H1 (cell line): ENCODE data around the gene ASCC1. TPM values are rescaled to one million over a fixed set of nuclear protein-coding genes. Genes with fewer than 3 reads are reported as not detected.

Source experiments
- CTCF ChIA-PET: fragments of 300-600 bp; sonication (Branson Sonifier 250); formaldehyde crosslinking; loops from one replicate; lab custom pipeline; 2021; ENCODE audit not compliant: partially characterized antibody; lab: Charles Lee
- POLR2A ChIA-PET: fragments of 300-600 bp; sonication (Branson Sonifier 250); formaldehyde crosslinking; loops from one replicate; lab custom pipeline; 2021; ENCODE audit warnings: inconsistent platforms; ENCODE audit not compliant: partially characterized antibody; lab: Charles Lee
- DNase-seq, 2 experiments: peaks; one replicate each; pipeline versions ENCODE4 v3.0.0 to v3.0.0-alpha.2; 2010 to 2022; ENCODE audit warnings: low spot score in 2 of 2, low read depth in 1 of 2, mixed read lengths in 1 of 2
- FAIRE-seq: peaks from 2 replicates; lab custom pipeline; 2011; peaks lifted over from hg19 to GRCh38; lab: Jason Lieb, UNC
- H2AFZ ChIP-seq: 2 replicates; pipeline ENCODE4 v1.8.1; 2012; ENCODE audit warnings: low read length, inconsistent platforms
- H2AK5ac ChIP-seq: 2 replicates; pipeline ENCODE4 v1.6.1; 2013; ENCODE audit warnings: low read depth, low read length
- H2BK120ac ChIP-seq: replicated peaks from 2 replicates; pipeline ENCODE3; 2013; ENCODE audit warnings: low read depth, low read length, inconsistent platforms
- H2BK12ac ChIP-seq: 2 replicates; pipeline ENCODE4 v1.6.1; 2013; ENCODE audit warnings: low read depth, low read length
- H2BK15ac ChIP-seq: 2 replicates; pipeline ENCODE4 v1.6.1; 2013; ENCODE audit warnings: low read length
- H2BK20ac ChIP-seq: 2 replicates; pipeline ENCODE4 v1.6.1; 2013; ENCODE audit warnings: low read length
- H2BK5ac ChIP-seq: 2 replicates; pipeline ENCODE4 v1.6.1; 2013; ENCODE audit warnings: low read depth, low read length
- H3K14ac ChIP-seq: 2 replicates; pipeline ENCODE4 v1.6.1; 2013; ENCODE audit warnings: inconsistent platforms; ENCODE audit not compliant: insufficient read length
- H3K18ac ChIP-seq: 2 replicates; pipeline ENCODE4 v1.6.1; 2013; ENCODE audit warnings: low read length; ENCODE audit errors: extremely low read depth
- H3K23ac ChIP-seq: 2 replicates; pipeline ENCODE4 v1.6.1; 2013; ENCODE audit warnings: inconsistent platforms; ENCODE audit not compliant: insufficient read length
- H3K23me2 ChIP-seq: 2 replicates; pipeline ENCODE4 v1.6.1; 2013; ENCODE audit warnings: low read depth, low read length
- H3K27ac ChIP-seq: 2 replicates; pipeline ENCODE4 v1.6.1; 2011; ENCODE audit warnings: low read depth, low read length, inconsistent platforms
- H3K27me3 ChIP-seq, 4 experiments: replicated peaks in 1 of 4; 1 replicate in 1 of 4; 2 replicates in 3 of 4; pipeline versions ENCODE4 v1.6.1 to v1.8.1; 2011 to 2013; ENCODE audit warnings: low read length in 3 of 4, mild to moderate bottlenecking in 3 of 4, inconsistent platforms in 2 of 4, mixed read lengths in 2 of 4, moderate library complexity in 1 of 4; ENCODE audit not compliant: control insufficient read depth in 3 of 4, insufficient read depth in 3 of 4; ENCODE audit errors: extremely low read depth in 1 of 4
- H3K36me3 ChIP-seq, 4 experiments: 2 replicates each; pipeline versions ENCODE4 v1.6.1 to v1.8.1; 2011 to 2013; ENCODE audit warnings: mild to moderate bottlenecking in 4 of 4, low read length in 3 of 4, moderate library complexity in 2 of 4, control low read depth in 1 of 4, inconsistent platforms in 1 of 4; ENCODE audit not compliant: insufficient read depth in 4 of 4, control insufficient read depth in 2 of 4
- H3K4ac ChIP-seq: replicated peaks from 2 replicates; pipeline ENCODE3; 2013; ENCODE audit warnings: low read length, low read depth, mixed read lengths, inconsistent platforms; ENCODE audit not compliant: insufficient read length
- H3K4me1 ChIP-seq, 4 experiments: replicated peaks in 1 of 4; 1 replicate in 1 of 4; 2 replicates in 3 of 4; pipeline versions ENCODE4 v1.6.1 to v1.8.1; 2011 to 2013; ENCODE audit warnings: low read length in 3 of 4, inconsistent platforms in 2 of 4, mixed read lengths in 1 of 4; ENCODE audit not compliant: insufficient read depth in 4 of 4, control insufficient read depth in 3 of 4
- H3K4me2 ChIP-seq, 2 experiments: 2 replicates each; pipeline versions ENCODE4 v1.6.1 to v1.8.1; 2011 to 2013; ENCODE audit warnings: low read depth in 2 of 2, low read length in 2 of 2, control low read depth in 1 of 2, inconsistent platforms in 1 of 2, mild to moderate bottlenecking in 1 of 2; ENCODE audit not compliant: insufficient read depth in 1 of 2
- H3K4me3 ChIP-seq, 4 experiments: fragments of 200-600, 300-600 bp in 1 of 4; sonication (generic), shearing (Covaris generic), sonication (Bioruptor Twin) in 1 of 4; 2 replicates each; pipeline versions ENCODE4 v1.5.1 to v1.8.1; 2011 to 2016; ENCODE audit warnings: low read length in 4 of 4, low read depth in 3 of 4, control low read depth in 2 of 4, inconsistent platforms in 2 of 4, mild to moderate bottlenecking in 2 of 4, mixed read lengths in 1 of 4, moderate library complexity in 1 of 4; ENCODE audit not compliant: insufficient read depth in 2 of 4; ENCODE audit errors: extremely low read depth in 1 of 4
- H3K56ac ChIP-seq: replicated peaks from 2 replicates; pipeline ENCODE3; 2013; ENCODE audit warnings: low read depth, mild to moderate bottlenecking, mixed read lengths, low read length, inconsistent platforms; ENCODE audit not compliant: insufficient read length
- H3K79me1 ChIP-seq: 2 replicates; pipeline ENCODE4 v1.6.1; 2013; ENCODE audit warnings: low read depth, low read length, control low read depth
- H3K79me2 ChIP-seq, 2 experiments: 2 replicates each; pipeline versions ENCODE4 v1.6.1 to v1.8.1; 2012 to 2013; ENCODE audit warnings: low read length in 2 of 2, mild to moderate bottlenecking in 2 of 2, inconsistent platforms in 1 of 2; ENCODE audit not compliant: insufficient read depth in 2 of 2, control insufficient read depth in 1 of 2
- H3K9ac ChIP-seq, 4 experiments: replicated peaks in 1 of 4; 1 replicate in 1 of 4; 2 replicates in 3 of 4; pipeline versions ENCODE4 v1.6.1 to v1.8.1; 2011 to 2013; ENCODE audit warnings: low read depth in 3 of 4, low read length in 3 of 4, control low read depth in 2 of 4, mild to moderate bottlenecking in 2 of 4, moderate library complexity in 2 of 4, inconsistent platforms in 1 of 4; ENCODE audit errors: extremely low read depth in 1 of 4
- H3K9me3 ChIP-seq, 2 experiments: 2 replicates each; pipeline versions ENCODE4 v1.6.1 to v1.8.1; 2012 to 2013; ENCODE audit warnings: mild to moderate bottlenecking in 2 of 2, moderate library complexity in 2 of 2, control low read depth in 1 of 2, inconsistent platforms in 1 of 2, low read depth in 1 of 2, low read length in 1 of 2, mixed read lengths in 1 of 2; ENCODE audit not compliant: insufficient read depth in 2 of 2
- H4K20me1 ChIP-seq, 2 experiments: replicated peaks in 1 of 2; 2 replicates each; pipeline versions ENCODE3 to v1.8.1; 2011 to 2013; ENCODE audit warnings: inconsistent platforms in 2 of 2, low read length in 2 of 2, mild to moderate bottlenecking in 1 of 2; ENCODE audit not compliant: insufficient read depth in 2 of 2, control insufficient read depth in 1 of 2
- H4K5ac ChIP-seq: 2 replicates; pipeline ENCODE4 v1.6.1; 2013; ENCODE audit warnings: low read length, low read depth, mixed read lengths, inconsistent platforms; ENCODE audit not compliant: insufficient read length
- H4K8ac ChIP-seq: 2 replicates; pipeline ENCODE4 v1.8.0; 2013; ENCODE audit warnings: mild to moderate bottlenecking, moderate library complexity, low read length, inconsistent platforms; ENCODE audit not compliant: insufficient read depth; ENCODE audit errors: extremely low read depth
- H4K91ac ChIP-seq: replicated peaks from 2 replicates; pipeline ENCODE3; 2013; ENCODE audit warnings: low read length, mixed read lengths, inconsistent platforms; ENCODE audit not compliant: insufficient read length
- ATF3 ChIP-seq: IDR thresholded peaks from 2 replicates; pipeline ENCODE4 v1.6.1; 2011; ENCODE audit warnings: low read depth, mild to moderate bottlenecking, low read length; ENCODE audit not compliant: insufficient read depth
- CBX8 ChIP-seq: fragments of 300-800, 300-1000 bp; sonication (generic); IDR thresholded peaks from 2 replicates; pipeline ENCODE4 v1.7.1; 2016; ENCODE audit warnings: low read depth, low read length, borderline replicate concordance
- CHD1 ChIP-seq: IDR thresholded peaks from 2 replicates; pipeline ENCODE4 v1.6.1; 2012; ENCODE audit warnings: low read depth, low read length, improper control_type of control experiment
- CHD2 ChIP-seq: IDR thresholded peaks from 2 replicates; pipeline ENCODE4 v1.6.1; 2012; ENCODE audit warnings: low read length, improper control_type of control experiment
- CTBP2 ChIP-seq: IDR thresholded peaks from 2 replicates; pipeline ENCODE4 v1.7.0; 2011; ENCODE audit warnings: borderline replicate concordance, mild to moderate bottlenecking, moderate library complexity, mixed read lengths, low read length; ENCODE audit not compliant: insufficient read depth, insufficient read length
- HDAC2 ChIP-seq, 2 experiments: fragments of 300-600 bp in 1 of 2; sonication (generic) in 1 of 2; IDR thresholded peaks; 2 replicates each; pipeline ENCODE4 v1.6.1; 2011 to 2012; ENCODE audit warnings: low read depth in 2 of 2, low read length in 2 of 2, mild to moderate bottlenecking in 2 of 2, moderate library complexity in 2 of 2, borderline replicate concordance in 1 of 2, inconsistent platforms in 1 of 2
- KDM5A ChIP-seq: fragments of 200-600 bp; IDR thresholded peaks from 2 replicates; pipeline ENCODE4 v1.7.1; 2012; ENCODE audit warnings: mild to moderate bottlenecking, low read length, inconsistent platforms, mixed read lengths
- PHF8 ChIP-seq: fragments of 200-600 bp; sonication (generic); conservative IDR thresholded peaks from 2 replicates; pipeline ENCODE4 v1.7.1; 2012; ENCODE audit warnings: low read depth, mild to moderate bottlenecking, inconsistent platforms, low read length, moderate library complexity
- RBBP5 ChIP-seq: IDR thresholded peaks from 2 replicates; pipeline ENCODE4 v1.7.1; 2012; ENCODE audit warnings: low read depth, mild to moderate bottlenecking, inconsistent platforms, low read length, moderate library complexity, borderline replicate concordance
- SP1 ChIP-seq: IDR thresholded peaks from 2 replicates; pipeline ENCODE4 v1.6.1; 2011; ENCODE audit warnings: low read depth, low read length
- YY1 ChIP-seq: IDR thresholded peaks from 2 replicates; pipeline ENCODE4 v1.6.1; 2011; ENCODE audit warnings: low read depth, mild to moderate bottlenecking, low read length
- ZNF274 ChIP-seq: IDR thresholded peaks from 2 replicates; pipeline ENCODE4 v1.7.0; 2012; ENCODE audit warnings: low read length, borderline replicate concordance; ENCODE audit errors: extremely low read depth
- WGBS, 2 experiments: shearing (Covaris generic) in 1 of 2; methylation state at CpG; one replicate each; pipeline versions ENCODE4 v1.1.6 to v1.1.7; 2013 to 2015; ENCODE audit warnings: low lambda C conversion rate in 2 of 2, mixed read lengths in 2 of 2, inconsistent platforms in 1 of 2, low coverage in 1 of 2, missing lambda C conversion rate in 1 of 2; ENCODE audit not compliant: insufficient replicate concordance in 2 of 2, insufficient coverage in 1 of 2, insufficient read length in 1 of 2; ENCODE audit errors: extremely low coverage in 1 of 2, missing lambda C conversion rate in 1 of 2; 5-methylcytosine and 5-hydroxymethylcytosine counted together
- polyA plus RNA-seq, 7 experiments: library from polyadenylated mRNA; depleted of rRNA in 3 of 7; stranded (reverse) in 5 of 7; unstranded in 2 of 7; fragments of >200 nt in 5 of 7; fragments of 200-250 nt in 2 of 7; gene quantifications; 1 replicate in 5 of 7; 2 replicates in 1 of 7; 4 replicates in 1 of 7; pipeline versions ENCODE4 v1.2.1 to v1.2.3, GENCODE V29; 2011 to 2013; ENCODE audit warnings: missing spikeins in 2 of 7, mixed read lengths in 2 of 7
- total RNA-seq: library from RNA; stranded (reverse); fragmentation: NEBNext Ultra II Directional; extraction: Animal tissue kit (Norgen Biotek cat#: 25700); gene quantifications from 2 replicates; pipeline ENCODE4 v1.2.1, GENCODE V29; 2021

The ASCC1 gene
- total and polyA plus RNA-seq, 2 of the 8 experiments (the other 6 are each of a cell fraction or from before 2014, with no cell fraction given) = 25.6 to 35.8 TPM

DNA sequence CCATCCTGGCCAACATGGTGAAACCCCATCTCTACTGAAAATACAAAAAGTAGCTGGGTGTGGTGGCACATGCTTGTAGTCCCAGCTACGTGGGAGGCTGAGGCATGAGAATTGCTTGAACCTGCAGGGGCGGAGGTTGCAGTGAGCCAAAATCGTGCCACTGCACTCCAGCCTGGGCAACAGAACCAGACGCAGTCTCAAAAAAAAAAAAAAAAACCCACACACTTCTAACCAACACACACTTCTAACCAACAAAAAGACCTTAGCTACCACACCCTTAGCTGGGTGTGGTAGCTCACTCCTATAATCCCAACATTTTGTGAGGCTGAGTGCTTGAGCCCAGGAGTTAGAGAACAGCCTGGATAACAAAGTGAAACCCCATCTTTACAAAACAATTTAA is 93.9 kb downstream of the ASCC1 start:
- Histone ChIP-seq H3K36me3 (no peaks in the 10 kb centered on the region), H2BK15ac (no peak overlapping the region), H2BK5ac (no peak overlapping the region), H3K4me2 (no peak overlapping the region), H4K8ac (no peak overlapping the region), H2BK120ac (no peak overlapping the region), H3K23ac (no peak overlapping the region), H2AK5ac (no peak overlapping the region), H2BK12ac (no peak overlapping the region), H3K9ac (no peak overlapping the region), H3K4me1 (peaks cover 0 to 5% (median 2%) of the 10 kb centered on the region in 4 experiments; a peak in 2 of 7 replicates), H3K27me3 (no peaks in the 10 kb centered on the region), H4K91ac (no peak overlapping the region), H3K14ac (no peak overlapping the region), H3K4me3 (no peak overlapping the region), H3K56ac (no peak overlapping the region), H3K27ac (no peak overlapping the region), H3K4ac (no peak overlapping the region), H3K18ac (no peak overlapping the region), H4K20me1 (no peaks in the 10 kb centered on the region), H2BK20ac (no peak overlapping the region), H3K79me1 (no peaks in the 10 kb centered on the region), H3K9me3 (no peaks in the 10 kb centered on the region), H3K23me2 (no peaks in the 10 kb centered on the region), H2AFZ (no peak overlapping the region), H3K79me2 (no peaks in the 10 kb centered on the region), H4K5ac (no peak overlapping the region)
- WGBS, 2 experiments = 100% methylated on average over 4 of the region's 4 CpGs; no CpG with 5 or more reads in 1 of the 2 experiments
- ChIA-PET POLR2A (no interaction called here), CTCF (interaction anchor here (1.0 to 1.5 kb wide), 7 partner anchors 8 to 207 kb away, joined by 3 to 6 read pairs (median 3); partner anchors contain the start of gene SPOCK2)
- no peak for FAIRE-seq
- no peak for DNase-seq
- TF ChIP-seq ATF3 (no peak), HDAC2 (IDR thresholded peaks at IDR 0.05; ENCODE audit: borderline replicate concordance in 1 of 2, low read depth in 2 of 2, low read length in 2 of 2) (no peak), CHD1 (no peak), ZNF274 (no peak), PHF8 (no peak), CBX8 (no peak), YY1 (no peak), CHD2 (no peak), KDM5A (no peak), CTBP2 (no peak), SP1 (no peak), RBBP5 (no peak)
